A673 (cell line): ENCODE results near the gene WDR88. TPM values are rescaled to one million over a fixed set of nuclear protein-coding genes. Genes with fewer than 3 reads are reported as not detected.
A peak's percentile ranks its signal among the peaks of the same experiment; 100 is the strongest.

Experiments used
- BruUV-seq: library from RNA; stranded (reverse); fragments of 400-500 nt; replicated peaks from 2 replicates; lab custom pipeline; 2021; lab: Mats Ljungman, UMichigan
- CTCF ChIA-PET: fragments of 300-600 bp; sonication (Branson Sonifier 250); formaldehyde crosslinking; loops from one replicate; lab custom pipeline; 2022; ENCODE audit warnings: antibody characterized with exemption; lab: Charles Lee
- POLR2A ChIA-PET: fragments of 300-600 bp; sonication (Branson Sonifier 250); formaldehyde crosslinking; loops from one replicate; lab custom pipeline; 2022; ENCODE audit warnings: antibody characterized with exemption; ENCODE audit not compliant: low non-redundant PET; lab: Charles Lee
- DNase-seq: peaks from one replicate; pipeline ENCODE4 v3.0.0-alpha.2; 2015; ENCODE audit warnings: low spot score
- H3K27ac ChIP-seq: fragments of 200-600 bp; sonication (generic); 2 replicates; pipeline ENCODE4 v1.5.1; 2016; ENCODE audit warnings: mixed run types, low read depth, mild to moderate bottlenecking, mixed read lengths, antibody characterized with exemption, low read length; ENCODE audit not compliant: poor library complexity, severe bottlenecking
- H3K27me3 ChIP-seq: fragments of 200-600 bp; sonication (generic); replicated peaks from 2 replicates; pipeline ENCODE4 v1.6.1; 2017; ENCODE audit warnings: mixed run types, low read depth, mild to moderate bottlenecking, mixed read lengths, antibody characterized with exemption, low read length; ENCODE audit not compliant: insufficient read depth, poor library complexity
- H3K36me3 ChIP-seq: fragments of 200-600 bp; sonication (generic); 2 replicates; pipeline ENCODE4 v1.6.1; 2016; ENCODE audit warnings: mixed run types, mild to moderate bottlenecking, mixed read lengths, antibody characterized with exemption, low read length; ENCODE audit not compliant: insufficient read depth, poor library complexity, severe bottlenecking
- H3K4me1 ChIP-seq: fragments of 200-600 bp; sonication (generic); 2 replicates; pipeline ENCODE4 v1.6.1; 2017; ENCODE audit warnings: mixed run types, mild to moderate bottlenecking, mixed read lengths, antibody characterized with exemption, low read length; ENCODE audit not compliant: insufficient read depth, poor library complexity, severe bottlenecking
- H3K4me3 ChIP-seq: fragments of 200-600 bp; sonication (generic); 2 replicates; pipeline ENCODE4 v1.5.1; 2016; ENCODE audit warnings: low read depth, mixed run types, mild to moderate bottlenecking, mixed read lengths, low read length; ENCODE audit not compliant: poor library complexity, severe bottlenecking
- H3K9me3 ChIP-seq: fragments of 200-600 bp; sonication (generic); 2 replicates; pipeline ENCODE4 v1.6.1; 2016; ENCODE audit warnings: mixed run types, low read depth, mild to moderate bottlenecking, mixed read lengths, antibody characterized with exemption, low read length; ENCODE audit not compliant: poor library complexity, severe bottlenecking
- EZH2 ChIP-seq: fragments of 200-600 bp; sonication (generic); IDR thresholded peaks from 2 replicates; pipeline ENCODE4 v1.6.1; 2017; ENCODE audit warnings: borderline replicate concordance, low read depth, mild to moderate bottlenecking, mixed read lengths, antibody characterized with exemption, low read length; ENCODE audit not compliant: poor library complexity, severe bottlenecking
- intact Hi-C: fragments of 100-400 bp; cut with micrococcal nuclease; formaldehyde crosslinking; loops from one replicate; pipeline ENCODE4 v1.10.0; 2022; ENCODE audit not compliant: unreplicated experiment
- total RNA-seq: library from RNA; stranded (reverse); gene quantifications from 2 replicates; pipeline ENCODE4 v1.2.3, GENCODE V29; 2021
- TF ChIP-seq, protein P1 (sequence below): fragments of 300-800, 200-600 bp; sonication (generic); conservative IDR thresholded peaks from 2 replicates; pipeline ENCODE4 v1.5.1; 2017; ENCODE audit warnings: low read depth, mild to moderate bottlenecking, antibody characterized with exemption, low read length, moderate library complexity, mixed read lengths

The WDR88 gene
- total RNA-seq, 1 experiment from 2014 or later, result not detected

DNA sequence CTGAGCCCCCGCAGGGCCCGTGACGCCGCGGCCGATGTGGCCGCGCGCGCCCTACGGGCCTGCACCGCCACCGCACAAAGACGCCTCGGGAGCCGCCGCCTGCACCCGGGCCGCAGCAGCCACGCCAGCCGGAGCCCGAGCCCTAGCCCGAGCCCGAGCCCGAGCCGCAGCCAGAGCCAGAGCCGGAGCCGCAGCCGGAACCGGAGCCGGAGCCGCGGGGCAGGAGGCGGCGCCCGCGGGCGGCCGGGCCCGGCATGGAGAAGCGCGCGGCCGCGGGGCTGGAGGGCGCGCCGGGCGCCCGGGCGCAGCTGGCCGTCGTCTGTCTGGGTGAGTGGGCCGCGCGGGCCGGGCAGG lies 62.6 kb downstream of the WDR88 start:
- Histone ChIP-seq H3K27me3 (no peaks in the 10 kb centered on the region), H3K9me3 (no peaks in the 10 kb centered on the region), H3K36me3 (peaks cover 10% of the 10 kb centered on the region), H3K4me3 (peak overlapping the region; percentile 73), H3K4me1 (peaks cover 4% of the 10 kb centered on the region), H3K27ac (peak overlapping the region; percentile 73)
- intact Hi-C loops, result no loop called here
- DNase-seq, result peak; percentile 15
- ChIA-PET CTCF (interaction anchor here (1.0 kb wide), 1 partner anchor 10 kb away, joined by 3 read pairs; no protein-coding TSS in a partner anchor), POLR2A (no interaction called here)
- no TSS peak for BruUV-seq
- TF ChIP-seq, protein P1, sequence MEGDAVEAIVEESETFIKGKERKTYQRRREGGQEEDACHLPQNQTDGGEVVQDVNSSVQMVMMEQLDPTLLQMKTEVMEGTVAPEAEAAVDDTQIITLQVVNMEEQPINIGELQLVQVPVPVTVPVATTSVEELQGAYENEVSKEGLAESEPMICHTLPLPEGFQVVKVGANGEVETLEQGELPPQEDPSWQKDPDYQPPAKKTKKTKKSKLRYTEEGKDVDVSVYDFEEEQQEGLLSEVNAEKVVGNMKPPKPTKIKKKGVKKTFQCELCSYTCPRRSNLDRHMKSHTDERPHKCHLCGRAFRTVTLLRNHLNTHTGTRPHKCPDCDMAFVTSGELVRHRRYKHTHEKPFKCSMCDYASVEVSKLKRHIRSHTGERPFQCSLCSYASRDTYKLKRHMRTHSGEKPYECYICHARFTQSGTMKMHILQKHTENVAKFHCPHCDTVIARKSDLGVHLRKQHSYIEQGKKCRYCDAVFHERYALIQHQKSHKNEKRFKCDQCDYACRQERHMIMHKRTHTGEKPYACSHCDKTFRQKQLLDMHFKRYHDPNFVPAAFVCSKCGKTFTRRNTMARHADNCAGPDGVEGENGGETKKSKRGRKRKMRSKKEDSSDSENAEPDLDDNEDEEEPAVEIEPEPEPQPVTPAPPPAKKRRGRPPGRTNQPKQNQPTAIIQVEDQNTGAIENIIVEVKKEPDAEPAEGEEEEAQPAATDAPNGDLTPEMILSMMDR, result no peak
- TF ChIP-seq EZH2, result no peak

DNA sequence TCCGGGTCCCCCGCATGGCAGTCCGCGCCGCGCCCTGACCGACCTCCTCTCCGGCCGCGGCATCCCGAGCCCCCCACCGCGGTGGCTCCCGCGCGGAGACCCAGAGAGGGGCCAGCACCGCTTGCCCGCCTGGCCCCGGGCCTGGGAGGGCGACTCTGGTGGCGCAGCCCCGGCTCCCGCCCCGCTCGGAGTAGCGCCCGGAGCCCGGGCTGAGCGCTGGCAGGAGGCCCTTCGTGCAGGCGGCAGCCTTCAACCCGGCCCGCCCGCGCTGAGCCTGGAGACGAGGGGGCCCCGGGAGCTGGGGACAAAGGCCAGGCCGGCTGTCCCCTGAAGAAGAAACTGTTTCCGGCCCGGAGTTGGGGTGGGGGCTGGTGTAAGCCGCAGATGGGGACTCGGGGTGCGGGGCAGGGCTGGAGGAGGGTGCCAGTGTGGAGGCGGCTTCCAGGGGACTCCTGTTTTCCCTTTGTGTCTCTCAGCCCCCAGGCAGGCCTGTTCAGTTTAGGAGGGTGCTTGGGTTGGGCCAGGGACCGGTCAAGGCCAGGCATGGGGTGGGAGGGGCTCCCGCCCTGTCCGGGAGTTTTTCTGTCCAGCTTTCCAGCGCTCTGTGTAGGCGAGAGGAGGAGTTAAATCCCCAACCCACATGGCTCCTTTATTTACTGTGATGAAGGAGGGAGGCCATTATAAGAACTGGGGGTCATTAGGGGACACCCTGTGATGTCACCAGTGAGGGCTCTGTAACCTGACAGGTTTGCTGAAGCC lies 63.2 kb downstream of the WDR88 start:
- Histone ChIP-seq H3K27ac (peak overlapping the region; percentile 73), H3K9me3 (no peaks in the 10 kb centered on the region), H3K4me1 (peaks cover 4% of the 10 kb centered on the region), H3K36me3 (peaks cover 10% of the 10 kb centered on the region), H3K4me3 (peak overlapping the region; percentile 73), H3K27me3 (no peaks in the 10 kb centered on the region)
- intact Hi-C loops, result no loop called here
- ChIA-PET POLR2A (no interaction called here), CTCF (no interaction called here)
- TF ChIP-seq, protein P1, result no peak
- no peak for TF ChIP-seq EZH2
- DNase-seq, result peak; percentile 14
- BruUV-seq, result no TSS peak

DNA sequence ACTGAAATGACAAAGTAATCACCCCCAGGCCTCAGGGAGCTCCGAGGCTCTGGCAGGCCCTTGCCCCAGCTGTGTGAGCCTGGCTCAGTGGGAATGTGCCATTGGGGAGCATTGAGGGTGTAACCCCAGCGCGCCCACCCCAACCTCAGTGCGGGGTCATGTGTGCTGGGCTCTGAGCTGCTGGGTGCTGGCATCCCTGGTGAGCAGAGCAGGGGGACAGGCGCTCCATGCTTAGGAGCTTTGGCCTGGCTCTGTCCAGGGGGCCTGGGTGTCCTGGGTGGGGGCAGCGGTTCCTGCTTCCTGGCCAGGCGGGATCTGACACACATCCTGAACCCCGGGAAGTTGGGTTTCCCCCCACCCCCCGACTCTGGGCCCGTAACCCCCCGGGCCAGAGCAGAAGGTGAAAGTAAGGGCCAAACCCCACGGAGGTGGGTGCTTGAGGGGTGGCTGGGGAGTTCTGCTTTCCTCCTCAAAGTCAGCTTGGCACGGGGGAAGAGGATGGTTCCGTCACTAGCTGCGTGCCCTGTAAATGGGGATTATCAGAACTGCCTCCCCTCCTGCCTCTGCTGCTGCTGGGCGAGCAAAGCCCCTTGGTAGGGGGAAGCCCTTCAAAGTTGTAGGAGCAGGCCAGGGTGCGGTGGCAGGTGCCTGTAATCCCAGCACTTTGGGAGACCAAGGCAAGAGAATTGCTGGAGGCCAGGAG lies 63.9 kb downstream of the WDR88 start:
- H3K27ac ChIP-seq, result peak overlapping the region; percentile 73
- no TSS peak for BruUV-seq
- DNase-seq, result no peak
- H3K4me1 ChIP-seq, result peaks cover 4% of the 10 kb centered on the region
- H3K9me3 ChIP-seq, result no peaks in the 10 kb centered on the region
- CTCF ChIA-PET, result no interaction called here
- peak overlapping the region; percentile 73 for H3K4me3 ChIP-seq
- peaks cover 10% of the 10 kb centered on the region for H3K36me3 ChIP-seq
- intact Hi-C loops, result no loop called here
- POLR2A ChIA-PET, result no interaction called here
- H3K27me3 ChIP-seq, result no peaks in the 10 kb centered on the region
- TF ChIP-seq, protein P1, result no peak
- TF ChIP-seq EZH2, result no peak
